HG03469 (cell line): Measurements from ENCODE around the gene APBB2.

ENCODE experiments used
- ATAC-seq: cut with Tn5 transposase; IDR thresholded peaks from one replicate; pipeline ENCODE4 v1.9.1; 2021; ENCODE audit warnings: mild to moderate bottlenecking, moderate library complexity, moderate number of reproducible peaks; ENCODE audit not compliant: unreplicated experiment

The APBB2 gene

DNA sequence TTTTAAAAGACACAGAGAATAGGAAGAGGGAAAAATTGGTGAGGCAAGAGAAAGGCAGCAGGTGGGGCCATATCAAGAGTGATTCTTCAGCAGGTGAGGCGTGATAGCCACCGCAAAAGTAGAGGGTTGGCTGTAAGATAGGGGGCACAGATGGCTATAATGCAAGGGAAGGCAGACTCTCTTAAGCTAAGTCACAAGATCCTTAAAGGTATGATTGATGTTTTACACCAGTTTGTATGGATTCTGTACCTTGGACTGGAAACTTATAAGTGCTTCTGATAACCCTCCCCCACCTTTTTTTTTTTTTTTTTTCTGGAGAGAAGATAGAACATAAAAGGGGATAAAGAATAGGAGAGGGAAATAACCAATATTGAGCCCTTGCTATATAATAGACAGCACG is 424.6 kb downstream of the APBB2 start:
- ATAC-seq, result no peak

GRCh38 chr4:40789031-40789430 is 425.3 kb downstream of the APBB2 start:
- no peak for ATAC-seq

DNA sequence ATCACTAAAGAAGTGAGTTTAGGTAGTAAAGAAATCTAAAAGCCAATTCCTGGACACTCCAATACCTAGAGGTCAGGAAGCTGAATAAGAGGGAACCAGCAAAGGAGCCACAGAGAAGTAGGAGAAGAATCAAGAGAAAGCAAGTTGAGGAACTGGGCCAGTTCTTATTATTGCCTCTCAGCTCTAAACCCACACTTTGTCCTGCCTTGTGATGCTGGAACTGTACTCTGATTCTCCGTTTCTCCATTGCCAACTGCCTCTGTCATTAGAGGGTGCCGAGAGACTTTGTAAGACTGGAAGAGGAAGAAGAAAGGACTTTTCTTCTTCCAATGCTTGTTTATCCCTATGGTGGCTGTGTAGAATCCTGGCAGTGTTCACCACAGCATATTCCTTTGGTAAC is 426.0 kb downstream of the APBB2 start:
- no peak for ATAC-seq

DNA sequence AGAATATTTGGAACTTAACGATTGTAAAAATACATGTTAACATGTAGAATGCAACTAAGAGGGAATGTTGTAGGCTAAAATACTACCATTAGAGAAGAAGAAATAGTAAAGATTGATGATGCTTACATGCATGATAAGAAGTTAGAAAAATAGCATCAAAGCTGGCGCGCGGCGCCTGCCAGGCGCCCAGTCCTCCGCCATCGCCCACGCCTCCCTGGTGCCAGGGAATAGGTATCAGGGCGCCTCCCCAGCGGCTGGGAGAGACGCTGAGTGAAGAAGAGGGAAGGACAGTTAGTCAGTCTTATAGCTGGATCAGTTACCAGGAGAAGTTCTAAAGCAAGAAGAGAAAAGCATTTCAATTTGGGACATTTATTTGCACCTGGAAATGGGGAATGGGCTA is 428.6 kb downstream of the APBB2 start:
- no peak for ATAC-seq

- ATAC-seq, result no peak
Observed at GRCh38 chr4:40782876-40783275, 431.5 kb downstream of the APBB2 start.

DNA sequence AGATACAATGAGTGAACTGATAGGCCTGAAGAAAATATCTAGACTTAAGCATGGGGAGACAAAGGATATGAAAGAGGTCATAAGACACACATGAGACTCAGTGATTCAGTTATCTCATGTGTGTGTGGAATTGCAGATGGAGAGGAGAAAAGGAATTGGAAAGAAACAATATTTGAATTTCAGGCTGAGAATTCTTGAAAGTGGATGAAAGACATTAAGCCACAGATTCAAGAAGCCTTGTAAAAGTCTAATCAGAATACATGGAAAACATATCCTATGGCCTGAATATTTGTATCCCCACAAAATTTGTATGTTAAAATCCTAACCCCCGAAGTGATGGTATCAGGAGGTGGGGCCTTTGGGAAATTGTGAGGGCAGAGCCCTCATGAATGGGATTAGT is 436.3 kb downstream of the APBB2 start:
- no peak for ATAC-seq

DNA sequence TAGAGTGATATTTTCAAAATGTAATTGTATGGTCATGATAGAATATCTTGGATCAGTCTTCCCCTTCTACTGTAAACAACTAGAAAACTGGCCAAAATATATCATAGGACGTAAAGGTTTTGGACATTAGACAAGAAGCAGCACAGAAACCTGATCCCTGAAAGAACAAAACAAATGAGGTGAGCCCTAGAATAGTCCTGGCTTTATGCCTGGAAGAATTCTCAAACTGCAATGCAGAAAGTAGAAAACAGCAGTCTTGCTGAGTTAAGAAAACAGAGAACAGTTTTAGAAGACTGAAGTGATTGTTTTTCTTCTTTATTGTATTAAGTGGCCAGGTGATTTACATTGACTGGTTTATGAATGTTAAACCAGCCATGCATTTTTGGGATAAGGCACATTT is 445.1 kb downstream of the APBB2 start:
- ATAC-seq, result no peak

- ATAC-seq, result peak; percentile 98
Observed at GRCh38 chr4:40763228-40763716, 451.1 kb downstream of the APBB2 start.
